Tibial nerve (tissue), 4 donors: ENCODE measurements around the gene CD164L2. TPM values are rescaled to one million over a fixed set of nuclear protein-coding genes. Genes with fewer than 3 reads are reported as not detected.

Source experiments
- DNase-seq, 2 donors: peaks; one replicate each; pipeline ENCODE4 v3.0.0-alpha.2; 2019; ENCODE audit warnings: low spot score in 2 of 2
- H3K27ac ChIP-seq, 4 donors: fragments of 200-600 bp; sonication (generic) in 3 of 4; one replicate each; pipeline ENCODE4 v1.5.1; 2017 to 2019; ENCODE audit warnings: mild to moderate bottlenecking in 1 of 4
- H3K27me3 ChIP-seq, 2 donors: fragments of 200-600 bp; sonication (generic) in 1 of 2; one replicate each; pipeline versions ENCODE4 v1.5.1 to v1.6.0; 2017 to 2019
- H3K36me3 ChIP-seq, 3 donors: fragments of 200-600 bp; sonication (generic); one replicate each; pipeline ENCODE4 v1.5.1; 2018 to 2019
- H3K4me1 ChIP-seq, 4 donors: fragments of 200-600 bp; sonication (generic) in 3 of 4; one replicate each; pipeline ENCODE4 v1.5.1; 2017 to 2019
- H3K4me3 ChIP-seq, 4 donors: fragments of 200-600 bp; sonication (generic) in 3 of 4; one replicate each; pipeline ENCODE4 v1.5.1; 2017 to 2019; ENCODE audit warnings: mild to moderate bottlenecking in 1 of 4, moderate library complexity in 1 of 4
- H3K9me3 ChIP-seq, 4 donors: fragments of 200-600 bp; sonication (generic) in 3 of 4; one replicate each; pipeline ENCODE4 v1.5.1; 2017 to 2019
- EP300 ChIP-seq, 2 donors: sonication (generic); formaldehyde crosslinking; IDR thresholded peaks; one replicate each; pipeline ENCODE4 v1.6.1; 2017; ENCODE audit warnings: antibody characterized with exemption in 2 of 2, mild to moderate bottlenecking in 1 of 2
- POLR2A ChIP-seq, 2 donors: fragments of 450-650 bp; IDR thresholded peaks; one replicate each; pipeline ENCODE4 v1.6.1; 2017; ENCODE audit warnings: antibody characterized with exemption in 2 of 2, mild to moderate bottlenecking in 2 of 2, moderate library complexity in 2 of 2
- WGBS, 2 donors: methylation state at CpG; one replicate each; pipeline ENCODE4 v1.1.5; 2018; 5-methylcytosine and 5-hydroxymethylcytosine counted together
- total RNA-seq, 4 donors: library from RNA; depleted of rRNA; stranded (reverse); fragments of >200 nt; gene quantifications; one replicate each; pipeline ENCODE4 v1.1.0, GENCODE V29; 2016
- TF ChIP-seq, protein P1 (sequence below), 5 experiments: fragments of 200-600 bp in 3 of 5; fragments of 450-650 bp in 2 of 5; sonication (generic) in 3 of 5; IDR thresholded peaks; one replicate each; pipeline ENCODE4 v1.5.1; 2016 to 2019; ENCODE audit warnings: antibody characterized with exemption in 5 of 5, mild to moderate bottlenecking in 3 of 5, moderate library complexity in 2 of 5

The CD164L2 gene
- total RNA-seq, 4 donors from 2014 or later, result not detected

DNA sequence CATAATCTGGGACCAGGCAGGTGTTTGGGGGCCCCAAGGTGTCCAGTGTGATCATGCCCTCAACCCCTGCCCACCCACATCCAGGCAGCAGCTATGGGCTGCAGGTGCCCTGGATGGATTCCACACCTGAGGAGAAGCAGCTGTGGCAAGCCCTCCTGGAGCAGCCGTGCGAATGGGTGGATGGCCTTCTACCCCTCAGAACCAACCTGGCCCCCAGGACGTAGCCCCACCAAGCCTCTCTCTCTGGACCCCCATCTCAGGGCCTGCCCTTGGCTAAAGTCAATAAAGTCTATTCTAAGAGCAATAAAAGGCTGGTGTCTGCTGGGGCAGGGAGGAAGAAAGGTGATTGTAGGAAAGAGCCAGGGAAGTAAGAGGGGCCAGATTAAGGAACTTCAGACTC is 29.5 kb downstream of the CD164L2 start:
- H3K9me3 ChIP-seq, result no peaks in the 10 kb centered on the region
- DNase-seq, result no peak
- peaks cover 3 to 58% (median 7%) of the 10 kb centered on the region in 3 donors for H3K36me3 ChIP-seq
- no peak overlapping the region for H3K4me3 ChIP-seq
- peaks cover 0 to 19% of the 10 kb centered on the region in 2 donors for H3K27me3 ChIP-seq
- peaks cover 0 to 46% (median 31%) of the 10 kb centered on the region in 4 donors for H3K4me1 ChIP-seq
- H3K27ac ChIP-seq, result no peak overlapping the region
- 87 to 96% methylated on average over 3 of the region's 3 CpGs for WGBS, 2 donors
- TF ChIP-seq, protein P1, sequence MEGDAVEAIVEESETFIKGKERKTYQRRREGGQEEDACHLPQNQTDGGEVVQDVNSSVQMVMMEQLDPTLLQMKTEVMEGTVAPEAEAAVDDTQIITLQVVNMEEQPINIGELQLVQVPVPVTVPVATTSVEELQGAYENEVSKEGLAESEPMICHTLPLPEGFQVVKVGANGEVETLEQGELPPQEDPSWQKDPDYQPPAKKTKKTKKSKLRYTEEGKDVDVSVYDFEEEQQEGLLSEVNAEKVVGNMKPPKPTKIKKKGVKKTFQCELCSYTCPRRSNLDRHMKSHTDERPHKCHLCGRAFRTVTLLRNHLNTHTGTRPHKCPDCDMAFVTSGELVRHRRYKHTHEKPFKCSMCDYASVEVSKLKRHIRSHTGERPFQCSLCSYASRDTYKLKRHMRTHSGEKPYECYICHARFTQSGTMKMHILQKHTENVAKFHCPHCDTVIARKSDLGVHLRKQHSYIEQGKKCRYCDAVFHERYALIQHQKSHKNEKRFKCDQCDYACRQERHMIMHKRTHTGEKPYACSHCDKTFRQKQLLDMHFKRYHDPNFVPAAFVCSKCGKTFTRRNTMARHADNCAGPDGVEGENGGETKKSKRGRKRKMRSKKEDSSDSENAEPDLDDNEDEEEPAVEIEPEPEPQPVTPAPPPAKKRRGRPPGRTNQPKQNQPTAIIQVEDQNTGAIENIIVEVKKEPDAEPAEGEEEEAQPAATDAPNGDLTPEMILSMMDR (IDR thresholded peaks at IDR 0.05), result no peak
- no peak for TF ChIP-seq POLR2A (IDR thresholded peaks at IDR 0.05)

DNA sequence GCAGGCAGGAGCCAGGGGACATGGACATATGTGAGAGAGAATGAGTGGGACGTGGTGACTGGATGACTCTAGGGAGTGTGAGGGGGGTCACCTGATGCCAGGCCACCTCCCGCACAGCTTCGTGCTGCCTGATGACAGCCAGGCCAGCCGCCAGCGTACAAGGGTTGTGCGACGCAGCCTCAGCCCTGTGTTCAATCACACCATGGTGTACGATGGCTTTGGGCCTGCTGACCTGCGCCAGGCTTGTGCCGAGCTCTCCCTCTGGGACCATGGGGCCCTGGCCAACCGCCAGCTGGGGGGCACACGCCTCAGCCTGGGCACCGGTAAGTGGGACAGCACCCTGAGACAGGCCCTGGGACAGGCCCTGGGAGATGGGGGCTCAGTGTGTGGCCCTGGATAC is 30.0 kb downstream of the CD164L2 start:
- H3K9me3 ChIP-seq, result no peaks in the 10 kb centered on the region
- H3K27ac ChIP-seq, result no peak overlapping the region
- 83 to 84% methylated on average over 9 to 13 of the region's 13 CpGs for WGBS, 2 donors
- H3K27me3 ChIP-seq, result peaks cover 0 to 19% of the 10 kb centered on the region in 2 donors
- no peak overlapping the region for H3K4me3 ChIP-seq
- TF ChIP-seq, protein P1 (IDR thresholded peaks at IDR 0.05), result no peak
- TF ChIP-seq EP300 (IDR thresholded peaks at IDR 0.05), result no peak
- no peak for TF ChIP-seq POLR2A (IDR thresholded peaks at IDR 0.05)
- DNase-seq, result no peak
- H3K36me3 ChIP-seq, result peaks cover 3 to 53% (median 7%) of the 10 kb centered on the region in 3 donors
- peaks cover 0 to 45% (median 31%) of the 10 kb centered on the region in 4 donors for H3K4me1 ChIP-seq

DNA sequence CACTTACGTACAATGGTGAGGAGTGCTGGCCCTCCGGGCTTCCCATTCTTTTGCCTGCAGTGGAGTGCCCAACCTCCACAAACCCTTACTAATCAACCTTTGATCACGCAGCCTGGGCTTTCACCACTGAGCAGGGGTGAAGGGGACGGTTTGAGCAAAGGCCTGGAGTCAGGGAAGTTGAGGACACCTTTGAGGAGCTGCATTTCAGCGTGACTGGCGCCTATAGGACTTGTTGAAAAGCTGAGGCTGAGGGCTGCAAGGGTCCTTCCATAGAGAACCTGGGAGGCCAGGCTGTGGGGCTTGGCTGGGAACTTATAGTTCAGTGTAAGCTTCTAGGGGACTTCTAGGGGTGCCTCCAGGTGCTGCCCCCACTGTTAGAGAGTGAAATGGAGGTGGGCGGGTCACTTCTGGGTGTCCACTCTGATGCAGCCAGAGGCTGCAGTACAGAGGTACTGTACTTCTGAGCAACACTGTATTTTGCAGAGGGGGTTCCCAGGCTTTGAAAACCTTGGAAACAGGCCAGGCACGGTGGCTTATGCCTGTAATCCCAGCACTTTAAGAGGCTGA is 31.5 kb downstream of the CD164L2 start:
- WGBS, 2 donors, result 42 to 68% methylated on average over 5 to 7 of the region's 8 CpGs
- peaks cover 0 to 19% of the 10 kb centered on the region in 2 donors for H3K27me3 ChIP-seq
- peaks cover 0 to 30% (median 25%) of the 10 kb centered on the region in 4 donors for H3K4me1 ChIP-seq
- TF ChIP-seq POLR2A (IDR thresholded peaks at IDR 0.05), result no peak
- TF ChIP-seq, protein P1 (IDR thresholded peaks at IDR 0.05), result no peak
- no peak for TF ChIP-seq EP300 (IDR thresholded peaks at IDR 0.05)
- H3K27ac ChIP-seq, result peak overlapping the region in 3 of 4 donors; percentile 26 to 69 (median 64)
- H3K4me3 ChIP-seq, result peak overlapping the region in 2 of 4 donors; percentile 44 to 54
- DNase-seq, result no peak
- H3K36me3 ChIP-seq, result peaks cover 3 to 39% (median 4%) of the 10 kb centered on the region in 3 donors
- no peaks in the 10 kb centered on the region for H3K9me3 ChIP-seq

DNA sequence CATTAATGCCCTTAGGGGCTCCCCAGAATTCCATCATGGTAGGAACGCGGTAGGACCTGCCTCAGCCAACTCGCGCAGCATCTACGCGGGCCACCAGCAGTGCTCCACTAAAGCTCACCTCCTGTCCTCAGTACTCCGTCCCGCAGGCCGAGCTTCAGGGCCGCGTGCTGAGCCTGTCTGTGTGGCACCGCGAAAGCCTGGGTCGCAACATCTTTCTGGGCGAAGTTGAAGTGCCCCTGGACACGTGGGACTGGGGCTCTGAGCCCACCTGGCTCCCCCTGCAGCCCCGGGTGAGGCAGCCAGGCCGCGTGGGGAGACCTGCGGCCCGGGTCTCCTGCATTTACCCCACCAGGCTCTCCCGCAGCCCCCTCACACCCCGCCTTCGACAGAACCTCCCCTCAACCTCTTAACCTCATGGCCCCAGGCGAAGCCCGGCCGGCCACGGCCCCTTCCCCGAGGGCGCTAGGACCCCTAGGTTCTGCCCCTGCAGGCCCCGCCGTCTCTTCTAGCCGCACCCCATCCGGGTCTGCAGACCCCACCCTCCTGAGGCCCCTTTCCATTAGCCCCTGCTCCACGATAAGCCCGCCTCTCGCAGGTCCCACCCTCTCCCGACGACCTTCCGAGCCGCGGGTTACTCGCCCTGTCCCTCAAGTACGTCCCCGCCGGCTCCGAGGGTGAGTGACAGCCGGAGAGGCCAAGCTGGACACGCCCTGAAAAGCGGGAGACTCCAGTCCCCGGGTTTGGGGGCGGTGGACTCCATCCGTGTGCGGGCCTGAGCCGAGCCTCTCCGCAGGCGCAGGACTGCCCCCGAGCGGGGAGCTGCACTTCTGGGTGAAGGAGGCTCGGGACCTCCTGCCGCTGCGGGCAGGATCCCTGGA is 32.2 kb downstream of the CD164L2 start:
- Histone ChIP-seq H3K27ac (peak overlapping the region in 3 of 4 donors; percentile 26 to 69 (median 64)), H3K36me3 (peaks cover 0 to 32% (median 0%) of the 10 kb centered on the region in 3 donors), H3K9me3 (no peaks in the 10 kb centered on the region), H3K4me1 (peaks cover 0 to 29% (median 24%) of the 10 kb centered on the region in 4 donors), H3K4me3 (peak overlapping the region in 3 of 4 donors; percentile 26 to 54 (median 44)), H3K27me3 (peaks cover 0 to 19% of the 10 kb centered on the region in 2 donors)
- TF ChIP-seq EP300 (IDR thresholded peaks at IDR 0.05) (peak in 1 of 2 donors; percentile 15), POLR2A (IDR thresholded peaks at IDR 0.05) (no peak)
- TF ChIP-seq, protein P1 (IDR thresholded peaks at IDR 0.05), result peak in 1 of 5 experiments; percentile 2
- 29 to 35% methylated on average over 39 to 51 of the region's 62 CpGs for WGBS, 2 donors
- no peak for DNase-seq
